Measurements from ENCODE around the gene ATP8B3. TPM values are rescaled to one million over a fixed set of nuclear protein-coding genes. Genes with fewer than 3 reads are reported as not detected.
A peak's percentile ranks its signal among the peaks of the same experiment; 100 is the strongest.

Gene ATP8B3
- total RNA-seq, 2 experiments from 2014 or later: 7.9 to 8.4 TPM

GRCh38 chr19:1843646-1844394 lies 31.7 kb upstream of the ATP8B3 start:
- H3K27ac Mint-ChIP-seq: no peak overlapping the region
- CTCF ChIA-PET: no interaction called here

DNA sequence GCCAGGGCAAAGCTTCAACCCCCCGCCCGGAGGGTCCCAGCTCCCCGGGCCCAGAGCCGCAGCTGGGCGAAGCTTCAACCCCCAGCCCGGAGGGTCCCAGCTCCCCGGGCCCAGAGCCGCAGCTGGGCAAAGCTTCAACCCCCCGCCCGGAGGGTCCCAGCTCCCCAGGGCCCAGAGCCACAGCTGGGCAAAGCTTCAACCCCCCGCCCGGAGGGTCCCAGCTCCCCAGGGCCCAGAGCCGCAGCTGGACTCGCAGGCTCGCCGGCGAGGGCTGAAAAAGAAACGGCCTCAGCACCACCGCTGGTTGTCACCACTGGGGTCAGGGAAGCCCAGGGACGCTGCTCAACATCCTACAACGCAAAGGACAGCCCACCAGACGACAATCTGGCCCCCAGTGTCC lies 31.0 kb upstream of the ATP8B3 start:
- ChIA-PET CTCF (interaction anchor here (0.6 kb wide), 2 partner anchors 30 to 334 kb away, joined by 3 read pairs; no protein-coding TSS in a partner anchor), POLR2A (interaction anchor here (0.6 kb wide), 2 partner anchors 13 to 226 kb away, joined by 3 to 7 read pairs; no protein-coding TSS in a partner anchor)
- ATAC-seq: no peak
- no peak overlapping the region for H3K4me3 Mint-ChIP-seq
- peaks cover 11% of the 10 kb centered on the region for H3K36me3 Mint-ChIP-seq (ENCODE audit: low read depth)
- intact Hi-C loops (cut with DNase I, micrococcal nuclease): no loop called here
- no peak for DNase-seq
- no peaks in the 10 kb centered on the region for H3K27me3 Mint-ChIP-seq
- no peaks in the 10 kb centered on the region for H3K9me3 Mint-ChIP-seq (ENCODE audit: low read depth)
- no peak overlapping the region for H3K27ac Mint-ChIP-seq
- H3K4me1 Mint-ChIP-seq: peaks cover 55% of the 10 kb centered on the region

More at GRCh38 chr19:1843646-1844394, 31.7 kb upstream of the ATP8B3 start:
- Mint-ChIP-seq H3K4me3 (no peak overlapping the region), H3K27me3 (no peaks in the 10 kb centered on the region), H3K9me3 (ENCODE audit: low read depth) (no peaks in the 10 kb centered on the region), H3K36me3 (ENCODE audit: low read depth) (peaks cover 11% of the 10 kb centered on the region), H3K4me1 (peaks cover 57% of the 10 kb centered on the region)
- DNase-seq: no peak
- intact Hi-C loops (cut with DNase I, micrococcal nuclease): no loop called here
- ATAC-seq: no peak
- POLR2A ChIA-PET: no interaction called here

DNA sequence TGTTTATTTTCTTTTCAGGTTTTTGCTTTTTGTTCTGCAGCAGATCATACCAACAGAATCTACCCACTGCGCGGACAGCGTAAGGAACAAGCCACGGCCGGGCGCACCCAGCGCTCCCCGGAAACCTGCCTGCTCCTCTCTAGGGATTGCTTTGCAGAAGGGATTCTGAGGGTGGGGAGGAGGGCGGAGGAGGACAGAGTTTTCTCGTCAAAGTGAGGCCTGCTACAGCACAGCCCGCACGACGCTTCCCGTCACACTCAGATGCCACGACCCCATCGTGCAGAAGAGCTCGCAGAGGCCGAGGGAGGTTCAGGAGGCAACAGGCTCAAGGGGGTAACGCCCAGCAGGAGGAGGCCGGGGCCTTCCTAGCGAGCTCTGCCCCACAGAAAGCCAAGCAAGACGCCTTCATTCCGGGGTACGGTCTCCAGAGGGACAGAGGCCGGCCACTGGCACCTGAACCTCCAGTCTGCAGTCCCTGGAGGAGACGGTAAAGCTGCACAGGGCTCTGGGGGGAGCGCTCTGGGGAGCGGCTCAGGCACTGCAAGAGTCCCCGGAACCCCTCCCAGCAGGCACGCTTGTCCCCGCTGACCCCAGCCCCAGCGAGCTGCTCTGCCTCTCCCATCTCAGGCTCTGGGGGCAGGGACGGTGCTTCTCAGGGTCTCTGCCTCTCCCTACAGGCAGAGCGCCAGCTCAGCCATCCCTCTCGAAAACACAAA lies 29.3 kb upstream of the ATP8B3 start:
- intact Hi-C loops (cut with DNase I, micrococcal nuclease): no loop called here
- ChIA-PET CTCF (interaction anchor here (1.0 to 1.3 kb wide), 3 partner anchors 9 to 15 kb away, joined by 3 to 7 read pairs (median 5); no protein-coding TSS in a partner anchor), POLR2A (interaction anchor here (1.1 kb wide), 1 partner anchor 1005 kb away, joined by 5 read pairs; no protein-coding TSS in a partner anchor)
- Mint-ChIP-seq H3K4me1 (peaks cover 44% of the 10 kb centered on the region), H3K4me3 (no peak overlapping the region), H3K9me3 (ENCODE audit: low read depth) (no peaks in the 10 kb centered on the region), H3K36me3 (ENCODE audit: low read depth) (peaks cover 4% of the 10 kb centered on the region), H3K27me3 (no peaks in the 10 kb centered on the region), H3K27ac (no peak overlapping the region)
- ATAC-seq: no peak
- no peak for DNase-seq

- Mint-ChIP-seq H3K4me1 (peaks cover 38% of the 10 kb centered on the region), H3K27ac (peak overlapping the region; percentile 13), H3K27me3 (no peaks in the 10 kb centered on the region), H3K9me3 (ENCODE audit: low read depth) (no peaks in the 10 kb centered on the region), H3K4me3 (no peak overlapping the region), H3K36me3 (ENCODE audit: low read depth) (peaks cover 2% of the 10 kb centered on the region)
- intact Hi-C loops (cut with DNase I, micrococcal nuclease): no loop called here
- DNase-seq: no peak
- POLR2A ChIA-PET: no interaction called here
- ATAC-seq: no peak
- CTCF ChIA-PET: interaction anchor here (0.5 to 1.0 kb wide), 2 partner anchors 14 to 202 kb away, joined by 3 read pairs; no protein-coding TSS in a partner anchor
Observed at GRCh38 chr19:1840541-1841115, 28.6 kb upstream of the ATP8B3 start.

DNA sequence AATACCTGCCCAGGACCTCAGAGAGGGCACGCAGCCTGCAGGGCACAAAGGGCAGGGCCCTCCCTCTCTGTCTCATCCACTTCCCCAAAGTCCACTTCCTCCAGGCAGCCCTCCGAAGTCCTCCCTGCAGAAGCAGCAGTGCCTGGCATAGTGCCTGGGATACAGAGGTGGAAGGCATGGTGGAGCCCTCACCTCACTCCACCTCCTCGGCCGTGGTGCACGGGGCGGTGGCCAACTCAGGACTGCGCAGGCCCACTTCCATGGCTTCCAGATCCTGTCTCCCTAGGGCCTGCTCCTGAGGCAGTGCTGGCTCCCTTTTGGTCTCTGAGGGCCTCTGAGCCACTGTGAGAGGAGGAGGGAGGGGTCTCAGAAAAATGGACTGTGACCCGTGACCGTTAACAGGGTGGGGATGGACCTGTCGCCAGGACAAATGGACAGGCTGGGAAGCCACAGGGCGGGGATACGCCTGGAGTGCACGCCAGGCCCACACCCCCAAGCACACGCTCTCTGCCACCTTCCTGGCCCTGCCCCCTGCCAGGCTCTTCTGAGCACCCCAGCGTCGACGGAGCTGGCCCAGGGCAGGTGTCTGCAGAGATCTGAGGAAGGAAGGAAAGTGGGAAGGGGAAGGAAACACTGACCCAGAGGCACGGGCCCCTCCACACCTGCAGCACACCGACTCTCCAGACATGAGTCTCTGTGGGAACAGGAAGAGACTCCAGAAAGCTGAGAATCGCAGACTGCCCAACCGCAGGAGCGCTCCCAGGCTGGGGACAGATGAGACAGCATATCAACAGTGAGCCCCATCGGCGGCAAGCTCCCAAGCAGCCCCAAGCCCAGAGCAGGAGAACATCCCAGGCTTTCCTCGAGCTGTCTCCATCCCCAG lies 27.8 kb upstream of the ATP8B3 start:
- H3K27ac Mint-ChIP-seq: peak overlapping the region; percentile 13

DNA sequence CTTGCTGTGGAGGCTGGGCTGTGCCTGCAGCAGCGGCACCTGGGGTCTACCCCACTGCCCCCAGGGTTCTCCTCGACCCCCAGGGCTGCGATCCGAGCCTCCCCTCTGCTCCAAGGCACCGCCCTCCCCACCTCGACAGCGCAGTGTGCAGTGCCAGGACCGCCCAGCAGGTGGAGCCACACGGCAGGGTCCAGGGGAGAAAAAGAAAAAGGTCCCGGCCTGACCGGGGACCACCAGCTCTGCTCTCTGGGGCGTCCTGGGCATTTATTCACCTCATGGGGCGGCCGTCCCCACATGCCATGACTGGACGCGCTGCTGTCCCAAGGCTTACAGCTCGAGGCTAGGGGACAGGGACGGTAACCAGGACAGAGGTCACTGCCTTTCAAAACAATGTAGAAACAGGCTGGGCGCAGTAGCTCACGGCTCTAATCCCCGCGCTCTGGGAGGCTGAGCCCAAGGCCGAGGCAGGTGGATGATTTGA lies 25.6 kb upstream of the ATP8B3 start:
- H3K4me3 Mint-ChIP-seq: no peak overlapping the region
- CTCF ChIA-PET: interaction anchor here (0.5 to 2.7 kb wide), 20 partner anchors 8 to 387 kb away, joined by 3 to 25 read pairs (median 3); partner anchors contain the start of genes REXO1 and TCF3
- no peaks in the 10 kb centered on the region for H3K9me3 Mint-ChIP-seq (ENCODE audit: low read depth)
- H3K4me1 Mint-ChIP-seq: peaks cover 23% of the 10 kb centered on the region
- POLR2A ChIA-PET: no interaction called here
- H3K27me3 Mint-ChIP-seq: no peaks in the 10 kb centered on the region
- H3K36me3 Mint-ChIP-seq (ENCODE audit: low read depth): no peaks in the 10 kb centered on the region
- H3K27ac Mint-ChIP-seq: no peak overlapping the region
- ATAC-seq (peak; percentile 68), DNase-seq (peak; percentile 80)
- intact Hi-C loops (cut with DNase I, micrococcal nuclease): no loop called here

More for the DNA sequence above, 27.8 kb upstream of the ATP8B3 start:
- H3K4me1 Mint-ChIP-seq: peaks cover 37% of the 10 kb centered on the region
- H3K9me3 Mint-ChIP-seq (ENCODE audit: low read depth): no peaks in the 10 kb centered on the region
- no peak for ATAC-seq
- H3K27me3 Mint-ChIP-seq: no peaks in the 10 kb centered on the region
- intact Hi-C loops (cut with DNase I, micrococcal nuclease): no loop called here
- H3K36me3 Mint-ChIP-seq (ENCODE audit: low read depth): peaks cover 1% of the 10 kb centered on the region
- ChIA-PET CTCF (interaction anchor here (0.5 to 1.0 kb wide), 3 partner anchors 14 to 202 kb away, joined by 3 read pairs; no protein-coding TSS in a partner anchor), POLR2A (no interaction called here)
- H3K4me3 Mint-ChIP-seq: no peak overlapping the region
- no peak for DNase-seq

- ATAC-seq: peak; percentile 11
- CTCF ChIA-PET: interaction anchor here (0.5 to 2.7 kb wide), 13 partner anchors 8 to 286 kb away, joined by 3 to 25 read pairs (median 3); partner anchors contain the start of genes REXO1 and TCF3
- Mint-ChIP-seq H3K27ac (no peak overlapping the region), H3K9me3 (ENCODE audit: low read depth) (no peaks in the 10 kb centered on the region), H3K4me1 (peaks cover 20% of the 10 kb centered on the region), H3K36me3 (ENCODE audit: low read depth) (no peaks in the 10 kb centered on the region), H3K27me3 (no peaks in the 10 kb centered on the region), H3K4me3 (no peak overlapping the region)
- intact Hi-C loops (cut with DNase I, micrococcal nuclease): no loop called here
- no peak for DNase-seq
- POLR2A ChIA-PET: interaction anchor here (0.6 kb wide), 1 partner anchor 8 kb away, joined by 3 read pairs; no protein-coding TSS in a partner anchor
Observed at GRCh38 chr19:1837222-1837565, 25.1 kb upstream of the ATP8B3 start.

- H3K27ac Mint-ChIP-seq: no peak overlapping the region
- no peaks in the 10 kb centered on the region for H3K9me3 Mint-ChIP-seq (ENCODE audit: low read depth)
- H3K36me3 Mint-ChIP-seq (ENCODE audit: low read depth): no peaks in the 10 kb centered on the region
- peaks cover 15% of the 10 kb centered on the region for H3K4me1 Mint-ChIP-seq
- DNase-seq: no peak
- ChIA-PET CTCF (interaction anchor here (0.5 to 2.7 kb wide), 7 partner anchors 7 to 184 kb away, joined by 3 to 25 read pairs (median 5); partner anchors contain the start of genes REXO1 and TCF3), POLR2A (interaction anchor here (0.6 kb wide), 2 partner anchors 7 to 137 kb away, joined by 3 to 4 read pairs; no protein-coding TSS in a partner anchor)
- ATAC-seq: no peak
- intact Hi-C loops (cut with DNase I, micrococcal nuclease): no loop called here
- H3K4me3 Mint-ChIP-seq: no peak overlapping the region
- H3K27me3 Mint-ChIP-seq: no peaks in the 10 kb centered on the region
Observed at GRCh38 chr19:1836458-1837221, 24.6 kb upstream of the ATP8B3 start.

DNA sequence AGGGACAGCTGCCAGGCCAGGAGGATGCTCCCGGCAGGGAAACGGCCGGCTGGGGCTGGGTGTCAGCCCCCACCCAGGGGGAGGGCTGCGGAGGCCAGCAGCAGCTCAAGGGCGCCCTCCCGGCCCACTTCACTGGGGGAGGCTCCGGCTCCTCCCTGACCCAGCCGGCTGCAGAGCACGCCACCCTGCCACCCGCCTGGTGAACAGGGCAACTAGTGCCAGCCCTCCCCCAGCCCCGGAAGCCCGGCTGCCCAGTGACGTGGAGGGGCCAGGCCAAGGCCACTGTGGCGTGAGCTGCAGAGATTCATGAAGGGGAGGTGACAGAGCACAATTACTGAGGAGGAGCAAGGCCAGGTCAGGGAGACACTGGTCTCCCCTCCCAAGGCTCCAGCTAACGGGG lies 21.5 kb upstream of the ATP8B3 start:
- CTCF ChIA-PET: interaction anchor here (0.5 to 2.0 kb wide), 3 partner anchors 8 to 648 kb away, joined by 3 to 7 read pairs (median 4); no protein-coding TSS in a partner anchor
- no peak overlapping the region for H3K27ac Mint-ChIP-seq
- ATAC-seq (no peak), DNase-seq (no peak)
- no peaks in the 10 kb centered on the region for H3K27me3 Mint-ChIP-seq
- H3K4me1 Mint-ChIP-seq: peaks cover 2% of the 10 kb centered on the region
- POLR2A ChIA-PET: interaction anchor here (1.1 kb wide), 1 partner anchor 41 kb away, joined by 5 read pairs; no protein-coding TSS in a partner anchor
- peaks cover 2% of the 10 kb centered on the region for H3K36me3 Mint-ChIP-seq (ENCODE audit: low read depth)
- H3K4me3 Mint-ChIP-seq: no peak overlapping the region
- no peaks in the 10 kb centered on the region for H3K9me3 Mint-ChIP-seq (ENCODE audit: low read depth)
- intact Hi-C loops (cut with DNase I, micrococcal nuclease): no loop called here
